K562 (cell line): ENCODE measurements around the gene FUT4. TPM values are rescaled to one million over a fixed set of nuclear protein-coding genes. Genes with fewer than 3 reads are reported as not detected.

ENCODE experiments used
- ATAC-seq: fragments of 200-7000 bp; cut with Tn5 transposase; 3 replicates; pipeline ENCODE4 v1.9.1; 2020; ENCODE audit warnings: moderate library complexity
- BruUV-seq: library from RNA; stranded (reverse); fragments of 400-500 nt; replicated peaks from 2 replicates; lab custom pipeline; 2021; lab: Mats Ljungman, UMichigan
- CTCF ChIA-PET: fragments of 300-600 bp; formaldehyde crosslinking; extraction: SDS; loops from one replicate; lab custom pipeline; 2021; ENCODE audit warnings: low intra/inter-chr PET ratio; lab: Yijun Ruan, JAX
- POLR2A ChIA-PET: fragments of 300-600, 350-650 bp; sonication (Branson Sonifier 250); formaldehyde crosslinking; extraction: SDS; loops from one replicate; lab custom pipeline; 2021; ENCODE audit warnings: antibody characterized with exemption, inconsistent platforms; lab: Yijun Ruan, JAX
- DNase-seq, 4 experiments: peaks; one replicate each; pipeline versions ENCODE4 v3.0.0 to v3.0.0-alpha.2; 2011 to 2018; ENCODE audit warnings: low spot score in 3 of 4, mixed read lengths in 3 of 4; ENCODE audit errors: extremely low read depth in 1 of 4
- FAIRE-seq: peaks from 2 replicates; lab custom pipeline; 2011; peaks lifted over from hg19 to GRCh38; lab: Jason Lieb, UNC
- H2AFZ ChIP-seq: 2 replicates; pipeline ENCODE4 v1.6.0; 2011; ENCODE audit warnings: low read depth, low read length, control low read depth, inconsistent platforms
- H3K27ac ChIP-seq: fragments of 200-600 bp; 3 replicates; pipeline ENCODE4 v1.8.0; 2011; ENCODE audit warnings: low read depth, mild to moderate bottlenecking, control low read depth, inconsistent platforms, low read length, moderate library complexity, mixed read lengths; ENCODE audit errors: extremely low read depth
- H3K27me3 ChIP-seq, 2 experiments: fragments of 300-600 bp in 1 of 2; 2 replicates in 1 of 2; 3 replicates in 1 of 2; pipeline versions ENCODE4 v1.6.0 to v1.8.0; 2011; ENCODE audit warnings: inconsistent platforms in 2 of 2, low read length in 2 of 2, mild to moderate bottlenecking in 1 of 2, mixed read lengths in 1 of 2, moderate library complexity in 1 of 2; ENCODE audit not compliant: control insufficient read depth in 2 of 2, insufficient read depth in 2 of 2
- H3K36me3 ChIP-seq: fragments of 300-600 bp; 3 replicates; pipeline ENCODE4 v1.8.0; 2011; ENCODE audit warnings: mild to moderate bottlenecking, low read length, inconsistent platforms; ENCODE audit not compliant: control insufficient read depth, insufficient read depth
- H3K4me1 ChIP-seq, 2 experiments: fragments of 200-600 bp in 1 of 2; replicated peaks in 1 of 2; 2 replicates in 1 of 2; 3 replicates in 1 of 2; pipeline versions ENCODE4 v1.5.1 to v1.8.0; 2011; ENCODE audit warnings: inconsistent platforms in 2 of 2, low read length in 2 of 2, mild to moderate bottlenecking in 1 of 2, mixed read lengths in 1 of 2, moderate library complexity in 1 of 2; ENCODE audit not compliant: control insufficient read depth in 2 of 2, insufficient read depth in 2 of 2
- H3K4me2 ChIP-seq: 2 replicates; pipeline ENCODE4 v1.6.1; 2011; ENCODE audit warnings: low read length, control low read depth, inconsistent platforms, mixed read lengths; ENCODE audit not compliant: insufficient read depth
- H3K4me3 ChIP-seq: fragments of 200-600 bp; sonication (generic), shearing (Covaris generic); 2 replicates; pipeline ENCODE4 v1.5.1; 2016; ENCODE audit warnings: control low read depth, inconsistent platforms
- H3K79me2 ChIP-seq: fragments of 200-600 bp; 3 replicates; pipeline ENCODE4 v1.8.0; 2011; ENCODE audit warnings: low read length, inconsistent platforms; ENCODE audit not compliant: control insufficient read depth, insufficient read depth
- H3K9ac ChIP-seq, 2 experiments: 2 replicates each; pipeline versions ENCODE4 v1.6.0 to v1.6.1; 2011; ENCODE audit warnings: low read depth in 2 of 2, low read length in 2 of 2, control low read depth in 1 of 2, inconsistent platforms in 1 of 2, mild to moderate bottlenecking in 1 of 2, mixed read lengths in 1 of 2; ENCODE audit not compliant: insufficient read depth in 1 of 2
- H3K9me1 ChIP-seq: one replicate; pipeline ENCODE4 v1.6.0; 2011; ENCODE audit warnings: inconsistent platforms, mild to moderate bottlenecking, low read length, moderate library complexity; ENCODE audit not compliant: control insufficient read depth, insufficient read depth
- H3K9me3 ChIP-seq: replicated peaks from 2 replicates; pipeline ENCODE4 v1.5.1; 2011; ENCODE audit warnings: low read depth, low read length, inconsistent platforms; ENCODE audit not compliant: control insufficient read depth, insufficient read depth
- H4K20me1 ChIP-seq: replicated peaks from 2 replicates; pipeline ENCODE4 v1.6.1; 2011; ENCODE audit warnings: low read length, inconsistent platforms, mixed read lengths; ENCODE audit not compliant: control insufficient read depth, insufficient read depth
- ATF7 ChIP-seq: fragments of 450-650 bp; IDR thresholded peaks from 2 replicates; pipeline ENCODE4 v1.7.1; 2014; ENCODE audit warnings: mild to moderate bottlenecking, moderate library complexity
- CHD4 ChIP-seq: fragments of 200-600 bp; sonication (generic); IDR thresholded peaks from 3 replicates; pipeline ENCODE4 v1.6.1; 2012; ENCODE audit warnings: low read depth, mild to moderate bottlenecking, mixed read lengths, low read length, inconsistent platforms; ENCODE audit not compliant: insufficient read depth, insufficient replicate concordance, poor library complexity, severe bottlenecking
- CREB3L1 ChIP-seq: fragments of 450-650 bp; IDR thresholded peaks from 2 replicates; pipeline ENCODE4 v1.6.1; 2014; ENCODE audit warnings: low read depth, mild to moderate bottlenecking, moderate library complexity, borderline replicate concordance
- GATAD2B ChIP-seq: fragments of 450-650 bp; IDR thresholded peaks from 2 replicates; pipeline ENCODE4 v1.6.1; 2017; ENCODE audit warnings: mild to moderate bottlenecking, borderline replicate concordance
- HDAC6 ChIP-seq: IDR thresholded peaks from 2 replicates; pipeline ENCODE4 v1.6.1; 2012; ENCODE audit warnings: low read depth, mild to moderate bottlenecking, control low read depth, inconsistent platforms, low read length, moderate library complexity
- HES1 ChIP-seq: fragments of 450-650 bp; IDR thresholded peaks from 2 replicates; pipeline ENCODE4 v1.6.1; 2016; ENCODE audit warnings: low read depth, mild to moderate bottlenecking, moderate library complexity
- HMBOX1 ChIP-seq: sonication (generic); IDR thresholded peaks from 2 replicates; pipeline ENCODE4 v1.6.1; 2016
- NBN ChIP-seq: fragments of 450-650 bp; IDR thresholded peaks from 2 replicates; pipeline ENCODE4 v1.6.1; 2016; ENCODE audit warnings: low read depth, mild to moderate bottlenecking
- NRF1 ChIP-seq, 2 experiments: fragments of 450-650 bp; IDR thresholded peaks in 1 of 2; conservative IDR thresholded peaks in 1 of 2; 2 replicates each; pipeline ENCODE4 v1.6.1; 2014; ENCODE audit warnings: mild to moderate bottlenecking in 2 of 2
- TGIF2 ChIP-seq: sonication (generic); formaldehyde crosslinking; IDR thresholded peaks from 2 replicates; pipeline ENCODE4 v1.8.1; 2022; ENCODE audit warnings: mild to moderate bottlenecking, missing genetic modification reagents, moderate library complexity
- THAP12 ChIP-seq: fragments of 250-450 bp; sonication (Bioruptor Pico); IDR thresholded peaks from 2 replicates; pipeline ENCODE4 v1.9.0; 2021; ENCODE audit warnings: mild to moderate bottlenecking, inconsistent platforms
- YY1 ChIP-seq, 3 experiments: IDR thresholded peaks; 2 replicates each; pipeline ENCODE4 v1.6.1; 2011; ENCODE audit warnings: low read length in 2 of 3, mild to moderate bottlenecking in 2 of 3, moderate library complexity in 2 of 3, borderline replicate concordance in 1 of 3, control low read depth in 1 of 3, low read depth in 1 of 3; ENCODE audit not compliant: insufficient read depth in 3 of 3, insufficient replicate concordance in 2 of 3, control insufficient read depth in 1 of 3, insufficient read length in 1 of 3; ENCODE audit errors: extremely low read depth in 1 of 3
- ZC3H11A ChIP-seq: IDR thresholded peaks from 2 replicates; pipeline ENCODE4 v1.6.1; 2012; ENCODE audit warnings: low read depth, low read length, improper control_type of control experiment
- ZNF24 ChIP-seq: fragments of 450-650 bp; IDR thresholded peaks from 2 replicates; pipeline ENCODE4 v1.6.1; 2016
- ZNF445 ChIP-seq: fragments of 250-450 bp; sonication (Bioruptor Pico); IDR thresholded peaks from 2 replicates; pipeline ENCODE4 v1.4.0; 2020; ENCODE audit warnings: low read depth, mild to moderate bottlenecking, moderate library complexity
- ZNF780A ChIP-seq: fragments of 250-450 bp; sonication (Bioruptor Pico); IDR thresholded peaks from 2 replicates; pipeline ENCODE4 v1.5.0; 2021; ENCODE audit warnings: mild to moderate bottlenecking
- WGBS: fragments of 100-300 bp; shearing (Covaris generic); methylation state at CpG from one replicate; pipeline ENCODE4 v1.1.6; 2016; ENCODE audit warnings: low coverage, mixed read lengths; ENCODE audit not compliant: insufficient coverage; ENCODE audit errors: missing lambda C conversion rate; 5-methylcytosine and 5-hydroxymethylcytosine counted together
- in situ Hi-C: fragments of 300-500 bp; cut with MboI; formaldehyde crosslinking; loops from 4 replicates; pipeline ENCODE4 v1.15.0; 2018; ENCODE audit warnings: inconsistent platforms, mixed read lengths
- intact Hi-C: fragments of 100-400 bp; cut with micrococcal nuclease; formaldehyde crosslinking; loops from 2 replicates; pipeline ENCODE4 v1.14.2; 2022
- polyA plus RNA-seq, 8 experiments: library from polyadenylated mRNA; depleted of rRNA in 4 of 8; stranded (reverse) in 5 of 8; unstranded in 3 of 8; fragments of >200 nt; fragmentation: Nextera tagmentation in 2 of 8; fragmentation: Illumina TruSeq in 1 of 8; extraction: Ambion mirVana in 2 of 8; extraction: Trizol in 1 of 8; gene quantifications; 2 replicates each; pipeline versions ENCODE4 v1.2.1 to v1.2.3, GENCODE V29; 2011 to 2014; ENCODE audit warnings: inconsistent platforms in 1 of 8, missing spikeins in 1 of 8
- total RNA-seq, 7 experiments: library from RNA; depleted of rRNA in 6 of 7; stranded (reverse); fragments of >200 nt in 6 of 7; fragmentation: Illumina TruSeq in 2 of 7; extraction: Trizol in 2 of 7; gene quantifications; 2 replicates each; pipeline versions ENCODE4 v1.2.1 to v1.2.3, GENCODE V29; 2011 to 2021; ENCODE audit warnings: low replicate concordance in 1 of 7

Gene FUT4
- total and polyA plus RNA-seq, 9 of the 15 experiments (the other 6 are each of a cell fraction or from before 2014, with no cell fraction given), result 1.1 to 8.9 (median 5.5) TPM

GRCh38 chr11:94533206-94533605 lies 10.5 kb upstream of the FUT4 start:
- intact Hi-C loops, result no loop called here
- H3K9me1 ChIP-seq, result no peaks in the 10 kb centered on the region
- no peak overlapping the region for H3K4me3 ChIP-seq
- H2AFZ ChIP-seq, result no peak overlapping the region
- no peak overlapping the region for H3K4me2 ChIP-seq
- POLR2A ChIA-PET, result interaction anchor here (0.7 kb wide), 1 partner anchor 15 kb away, joined by 3 read pairs; no protein-coding TSS in a partner anchor
- no TSS peak for BruUV-seq
- DNase-seq (no peak), FAIRE-seq (no peak), ATAC-seq (no peak)
- CTCF ChIA-PET, result no interaction called here
- H3K27me3 ChIP-seq, result peaks cover 0 to 4% of the 10 kb centered on the region in 2 experiments; a peak in 2 of 5 replicates
- H3K9ac ChIP-seq, result no peak overlapping the region
- 21% methylated on average over 1 of the region's 1 CpG for WGBS
- H3K4me1 ChIP-seq, result no peaks in the 10 kb centered on the region; a peak in 1 of 5 replicates
- no peaks in the 10 kb centered on the region for H3K79me2 ChIP-seq
- in situ Hi-C loops, result no loop called here
- H3K9me3 ChIP-seq, result no peaks in the 10 kb centered on the region
- H3K36me3 ChIP-seq, result no peaks in the 10 kb centered on the region
- no peaks in the 10 kb centered on the region for H4K20me1 ChIP-seq
- H3K27ac ChIP-seq, result no peak overlapping the region
- TF ChIP-seq ZC3H11A (no peak), NBN (no peak), HES1 (no peak), ZNF780A (no peak), HDAC6 (no peak), YY1 (IDR thresholded peaks at IDR 0.05; ENCODE audit: borderline replicate concordance in 1 of 3, control insufficient read depth in 1 of 3, extremely low read depth in 1 of 3, insufficient read depth in 3 of 3, insufficient read length in 1 of 3, insufficient replicate concordance in 2 of 3, low read depth in 1 of 3, low read length in 2 of 3) (no peak), NRF1 (conservative IDR thresholded peaks at IDR 0.05 in 1 of 2, IDR thresholded peaks at IDR 0.05 in 1 of 2) (no peak), ATF7 (no peak), HMBOX1 (no peak), CHD4 (no peak), GATAD2B (no peak), ZNF445 (CRISPR knock-in tag) (no peak), TGIF2 (CRISPR knock-in tag) (no peak), ZNF24 (no peak), CREB3L1 (no peak), THAP12 (CRISPR knock-in tag) (no peak)
